Peyer's patch (tissue), 4 donors: ENCODE results near the gene GFI1B. TPM values are rescaled to one million over a fixed set of nuclear protein-coding genes. Genes with fewer than 3 reads are reported as not detected.
A peak's percentile ranks its signal among the peaks of the same experiment; 100 is the strongest.
"Not testable (repeated sequence)": the region's sequence is repeated elsewhere in the genome, so short reads cannot be mapped to it uniquely, and the experiment has no call there.

Source experiments
- DNase-seq, 3 donors: peaks; one replicate each; pipeline ENCODE4 v3.0.0-alpha.2; 2017 to 2019
- H3K27ac ChIP-seq, 4 donors: fragments of 200-600 bp; sonication (generic); one replicate each; pipeline ENCODE4 v1.5.1; 2016 to 2019
- H3K27me3 ChIP-seq, 2 donors: fragments of 200-600 bp; sonication (generic); one replicate each; pipeline ENCODE4 v1.5.1; 2019
- H3K36me3 ChIP-seq, 3 donors: fragments of 200-600 bp; sonication (generic); one replicate each; pipeline ENCODE4 v1.5.1; 2016 to 2019
- H3K4me1 ChIP-seq, 4 donors: fragments of 200-600 bp; sonication (generic); one replicate each; pipeline ENCODE4 v1.5.1; 2016 to 2019
- H3K4me3 ChIP-seq, 4 donors: fragments of 200-600 bp; sonication (generic); 1 replicate in 3 of 4; 2 replicates in 1 of 4; pipeline ENCODE4 v1.5.1; 2016 to 2019; ENCODE audit warnings: mild to moderate bottlenecking in 1 of 4
- H3K9me3 ChIP-seq, 4 donors: fragments of 200-600 bp; sonication (generic); one replicate each; pipeline ENCODE4 v1.5.1; 2016 to 2019; ENCODE audit warnings: mild to moderate bottlenecking in 1 of 4
- CTCF ChIP-seq, 6 experiments: fragments of 450-650 bp in 4 of 6; fragments of 200-600 bp in 2 of 6; sonication (generic) in 1 of 6; IDR thresholded peaks; one replicate each; pipeline ENCODE4 v1.5.1; 2017 to 2019; ENCODE audit warnings: antibody characterized with exemption in 6 of 6, mild to moderate bottlenecking in 3 of 6, moderate library complexity in 1 of 6
- POLR2A ChIP-seq, 2 donors: fragments of 450-650 bp; IDR thresholded peaks; one replicate each; pipeline ENCODE4 v1.5.1; 2017; ENCODE audit warnings: antibody characterized with exemption in 2 of 2, mild to moderate bottlenecking in 2 of 2, moderate library complexity in 2 of 2
- total RNA-seq, 4 donors: library from RNA; depleted of rRNA; stranded (reverse); fragments of >200 nt; gene quantifications; one replicate each; pipeline ENCODE4 v1.1.0, GENCODE V29; 2016

GFI1B gene
- total RNA-seq, 4 donors from 2014 or later = 0.88 to 2.7 (median 2.4) TPM; not detected in 1

GRCh38 chr9:132997591-132997990 is 19.1 kb downstream of the GFI1B start:
- TF ChIP-seq CTCF (IDR thresholded peaks at IDR 0.05) = no peak
- TF ChIP-seq POLR2A (IDR thresholded peaks at IDR 0.05) = no peak
- Histone ChIP-seq H3K4me3 (no peak overlapping the region), H3K27me3 (no peaks in the 10 kb centered on the region)

GRCh38 chr9:132998221-132998620 is 19.7 kb downstream of the GFI1B start:
- H3K4me1 ChIP-seq, H3K4me3 ChIP-seq, H3K36me3 ChIP-seq, H3K27me3 ChIP-seq, DNase-seq, H3K27ac ChIP-seq, H3K9me3 ChIP-seq: not testable (repeated sequence)

More at GRCh38 chr9:132997591-132997990, 19.1 kb downstream of the GFI1B start:
- Histone ChIP-seq H3K27ac (no peak overlapping the region), H3K4me1 (no peaks in the 10 kb centered on the region), H3K9me3 (no peaks in the 10 kb centered on the region), H3K36me3 (no peaks in the 10 kb centered on the region)
- DNase-seq = peak in 1 of 3 donors; percentile 1

GRCh38 chr9:132998831-132999635 is 20.5 kb downstream of the GFI1B start:
- no peaks in the 10 kb centered on the region for H3K4me1 ChIP-seq
- H3K9me3 ChIP-seq = no peaks in the 10 kb centered on the region
- no peak overlapping the region for H3K27ac ChIP-seq
- no peaks in the 10 kb centered on the region for H3K36me3 ChIP-seq
- no peak for TF ChIP-seq POLR2A (IDR thresholded peaks at IDR 0.05)
- no peak for TF ChIP-seq CTCF (IDR thresholded peaks at IDR 0.05)
- no peak overlapping the region for H3K4me3 ChIP-seq
- H3K27me3 ChIP-seq = no peaks in the 10 kb centered on the region
- DNase-seq = peak in 1 of 3 donors; percentile 45

GRCh38 chr9:133002147-133003070 is 23.9 kb downstream of the GFI1B start:
- TF ChIP-seq POLR2A (IDR thresholded peaks at IDR 0.05) (no peak), CTCF (IDR thresholded peaks at IDR 0.05) (no peak)
- H3K4me3 ChIP-seq = no peak overlapping the region
- H3K36me3 ChIP-seq = no peaks in the 10 kb centered on the region
- H3K27ac ChIP-seq = no peak overlapping the region
- H3K4me1 ChIP-seq = no peaks in the 10 kb centered on the region
- H3K27me3 ChIP-seq = no peaks in the 10 kb centered on the region
- peak in 1 of 3 donors; percentile 46 for DNase-seq
- H3K9me3 ChIP-seq = no peaks in the 10 kb centered on the region

GRCh38 chr9:133003071-133003461 is 24.6 kb downstream of the GFI1B start:
- Histone ChIP-seq H3K27ac (no peak overlapping the region), H3K27me3 (no peaks in the 10 kb centered on the region), H3K9me3 (no peaks in the 10 kb centered on the region), H3K36me3 (no peaks in the 10 kb centered on the region), H3K4me1 (no peaks in the 10 kb centered on the region), H3K4me3 (no peak overlapping the region)
- no peak for DNase-seq
- TF ChIP-seq POLR2A (IDR thresholded peaks at IDR 0.05) = no peak
- no peak for TF ChIP-seq CTCF (IDR thresholded peaks at IDR 0.05)

- DNase-seq = peak in 1 of 3 donors; percentile 27
- Histone ChIP-seq H3K27me3 (no peaks in the 10 kb centered on the region), H3K9me3 (no peaks in the 10 kb centered on the region), H3K36me3 (no peaks in the 10 kb centered on the region), H3K4me1 (no peaks in the 10 kb centered on the region), H3K4me3 (no peak overlapping the region), H3K27ac (no peak overlapping the region)
- no peak for TF ChIP-seq CTCF (IDR thresholded peaks at IDR 0.05)
- TF ChIP-seq POLR2A (IDR thresholded peaks at IDR 0.05) = no peak
Observed at GRCh38 chr9:133003671-133004090, 25.2 kb downstream of the GFI1B start.
